Endometrium (tissue), 2 donors: Measurements from ENCODE around the gene RAPGEF5.
A peak's percentile ranks its signal among the peaks of the same experiment; 100 is the strongest.
"Not testable (repeated sequence)": the region's sequence is repeated elsewhere in the genome, so short reads cannot be mapped to it uniquely, and the experiment has no call there.

Experiments
- FAIRE-seq: peaks from 2 replicates; lab custom pipeline; 2012; peaks lifted over from hg19 to GRCh38; lab: Jason Lieb, UNC
- donor health status: control.
- donor health status: control.

RAPGEF5 gene

DNA sequence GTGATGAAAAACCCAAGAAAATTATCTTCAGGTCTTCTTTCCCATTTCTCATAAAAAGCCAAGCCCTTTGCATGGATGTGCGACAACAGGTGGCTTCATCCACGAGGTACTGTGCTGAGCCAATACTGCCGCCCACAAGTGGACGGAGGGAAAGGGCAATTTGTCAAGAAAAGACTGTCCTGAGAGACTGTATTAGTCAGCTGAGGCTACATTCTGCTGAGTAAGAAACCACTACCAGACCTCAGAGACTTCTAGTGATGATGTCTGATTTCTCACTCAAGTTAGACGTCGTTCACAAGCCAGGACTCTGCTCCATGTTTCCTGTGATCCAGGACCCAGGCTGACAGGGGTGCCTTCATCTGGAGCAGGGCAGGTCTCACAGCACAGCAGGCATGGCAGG, 239.7 kb downstream of the RAPGEF5 start:
- no peak for FAIRE-seq

DNA sequence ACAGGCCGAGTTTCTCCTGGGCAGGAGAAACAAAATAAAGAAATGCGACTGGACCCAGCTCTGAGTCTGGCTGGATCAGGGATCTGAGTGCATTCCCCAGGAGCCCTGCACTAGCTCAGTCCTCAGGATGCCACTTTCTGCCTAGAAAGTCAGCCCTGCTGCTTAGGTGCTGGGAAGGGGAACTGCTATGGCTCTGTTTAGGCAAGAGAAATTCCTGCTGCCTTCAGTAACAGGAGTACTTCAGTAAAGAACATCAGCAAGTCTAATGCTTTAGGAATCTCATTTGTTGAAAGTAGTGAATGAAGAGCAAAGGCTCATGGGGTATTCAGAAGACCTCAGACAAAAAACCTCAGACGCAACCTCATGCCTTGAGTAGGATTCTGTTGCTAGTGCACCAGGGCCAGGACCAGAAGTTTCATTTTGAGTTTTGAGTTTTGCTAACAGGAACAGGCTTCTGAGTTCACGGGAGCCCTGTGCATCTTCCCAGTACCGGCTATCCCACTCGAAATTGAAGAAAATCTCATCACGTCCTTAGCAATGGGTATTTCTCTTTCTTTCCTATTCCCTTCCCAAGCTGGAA, 240.4 kb downstream of the RAPGEF5 start:
- no peak for FAIRE-seq

DNA sequence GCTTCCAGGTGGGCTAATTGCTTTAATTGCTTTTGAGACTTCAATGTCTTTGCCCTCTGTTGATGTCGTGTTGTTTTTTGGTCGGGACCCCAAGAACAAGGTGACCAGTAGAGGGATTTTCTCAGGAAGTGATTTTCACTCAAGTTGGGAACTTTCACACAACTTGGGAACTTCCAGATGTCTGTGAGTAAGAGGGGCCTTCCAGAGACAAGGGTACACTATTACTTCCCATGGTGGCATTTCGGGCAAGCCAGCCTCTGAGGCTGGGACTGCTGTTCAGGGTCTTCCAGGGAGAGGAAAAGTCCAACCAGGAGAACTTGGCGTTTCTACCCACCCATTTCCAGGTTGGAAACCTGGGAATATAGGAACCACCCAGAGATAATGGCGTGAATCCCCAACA, 241.3 kb downstream of the RAPGEF5 start:
- no peak for FAIRE-seq

DNA sequence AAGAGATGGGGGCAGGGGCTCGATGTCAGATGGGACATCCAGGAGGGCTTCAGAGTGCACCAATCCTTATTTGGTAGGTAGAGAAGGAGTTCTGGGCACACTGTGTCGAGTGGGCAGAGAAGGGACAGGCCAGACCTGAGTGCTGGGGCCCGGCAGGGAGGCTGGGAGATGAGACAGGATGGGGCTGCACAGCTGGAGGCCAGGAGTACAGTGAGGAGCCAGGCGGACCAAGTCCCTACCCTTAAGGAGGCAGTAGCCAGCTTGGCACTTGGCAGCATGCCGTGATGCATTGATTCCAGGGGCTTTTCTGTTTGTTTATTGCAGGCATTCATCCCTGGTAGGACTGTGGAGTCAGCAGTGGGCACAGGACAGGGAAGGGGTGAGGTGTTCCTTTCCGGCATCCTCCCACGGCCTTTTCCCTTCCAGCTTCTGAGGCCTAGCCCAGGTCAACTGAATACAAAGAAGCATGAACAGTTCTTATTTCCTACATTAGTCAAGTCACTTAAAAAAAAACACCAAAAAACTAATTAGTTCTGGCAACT, 242.4 kb downstream of the RAPGEF5 start:
- no peak for FAIRE-seq

DNA sequence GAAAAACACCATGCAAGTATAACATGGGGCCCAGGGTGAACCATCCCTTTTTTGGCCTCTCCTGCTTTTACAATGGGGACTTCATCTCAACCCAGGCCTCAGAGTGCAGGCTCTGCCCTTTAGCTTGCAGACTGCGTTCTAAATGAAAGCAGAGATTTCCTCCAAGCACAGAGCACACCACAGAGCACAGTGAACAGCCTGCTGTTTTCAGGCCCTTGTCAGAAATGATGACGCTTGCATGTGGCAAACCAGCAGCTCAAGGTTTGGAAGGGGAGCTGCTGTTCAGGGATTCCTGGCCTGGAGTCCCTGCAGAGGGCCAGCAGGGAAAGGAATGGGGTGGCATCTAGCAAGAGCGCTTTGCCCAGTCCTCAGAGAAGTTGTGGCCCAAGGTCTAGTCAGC, 243.9 kb downstream of the RAPGEF5 start:
- no peak for FAIRE-seq

DNA sequence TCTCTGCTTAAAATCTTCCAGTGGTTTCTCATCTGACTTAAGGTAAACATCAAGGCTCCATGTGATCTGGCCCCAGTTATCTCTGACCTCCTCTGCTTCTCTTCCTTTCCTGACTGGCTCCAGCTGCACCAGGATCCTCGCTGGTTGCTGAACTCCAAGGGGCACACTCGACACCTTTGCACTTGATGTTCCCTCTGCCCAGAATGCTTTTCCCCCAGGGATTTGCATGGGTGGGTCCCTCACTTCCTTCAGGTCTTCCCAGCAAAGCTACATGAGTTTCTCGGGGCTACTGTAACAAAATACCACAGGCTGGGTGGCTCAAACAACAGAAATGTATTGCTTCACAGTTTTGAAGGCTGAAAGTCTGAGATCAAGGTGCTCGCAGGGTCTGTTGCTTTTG, 245.3 kb downstream of the RAPGEF5 start:
- FAIRE-seq, result no peak

DNA sequence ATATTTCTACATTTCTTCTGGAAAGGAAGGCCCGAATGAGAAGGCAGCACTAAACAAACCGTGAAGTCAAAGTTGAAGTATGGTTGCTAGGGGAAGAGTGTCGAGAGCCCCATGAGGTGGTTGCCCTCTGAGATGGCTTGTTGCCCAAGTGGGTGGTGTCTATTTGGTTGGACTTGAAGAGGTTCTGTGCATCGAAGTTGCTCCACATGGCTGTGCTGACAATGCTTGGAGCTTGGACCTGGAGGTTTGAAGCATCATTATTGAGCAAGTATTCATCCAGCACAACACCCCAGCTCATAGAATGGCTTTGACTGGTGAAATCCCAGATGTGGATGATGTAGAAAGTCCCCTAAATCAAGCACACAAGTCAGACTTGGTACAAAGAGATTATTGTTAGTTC, 246.1 kb downstream of the RAPGEF5 start:
- no peak for FAIRE-seq

DNA sequence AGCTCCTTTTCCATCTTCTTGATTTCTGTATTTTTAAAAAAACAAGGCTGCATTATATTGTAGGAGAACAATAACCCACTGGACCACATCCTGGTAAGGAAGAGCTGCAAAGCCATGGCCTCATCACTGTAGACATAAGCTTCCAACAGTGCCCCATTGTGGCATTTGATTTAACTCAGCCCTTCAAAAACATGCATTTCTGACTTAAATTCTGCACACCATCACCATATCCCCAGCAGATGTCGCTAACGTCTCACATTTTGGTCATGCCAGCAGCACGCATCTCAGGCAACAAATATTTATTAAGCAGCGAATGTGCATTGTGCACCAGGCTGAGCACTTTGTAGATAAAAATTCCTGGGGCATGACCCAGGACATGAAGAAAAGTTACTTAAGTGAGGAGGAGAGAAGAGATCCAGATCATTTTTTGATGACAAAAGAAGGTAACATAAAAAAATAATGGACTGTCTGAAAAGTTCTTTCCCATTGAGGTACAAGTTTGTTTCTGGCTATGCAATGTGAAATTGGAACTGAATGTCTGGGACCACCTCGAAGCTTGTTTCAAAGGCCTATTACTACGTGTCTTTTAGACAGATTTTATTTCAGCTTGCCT, 246.6 kb downstream of the RAPGEF5 start:
- peak; percentile 78 for FAIRE-seq

DNA sequence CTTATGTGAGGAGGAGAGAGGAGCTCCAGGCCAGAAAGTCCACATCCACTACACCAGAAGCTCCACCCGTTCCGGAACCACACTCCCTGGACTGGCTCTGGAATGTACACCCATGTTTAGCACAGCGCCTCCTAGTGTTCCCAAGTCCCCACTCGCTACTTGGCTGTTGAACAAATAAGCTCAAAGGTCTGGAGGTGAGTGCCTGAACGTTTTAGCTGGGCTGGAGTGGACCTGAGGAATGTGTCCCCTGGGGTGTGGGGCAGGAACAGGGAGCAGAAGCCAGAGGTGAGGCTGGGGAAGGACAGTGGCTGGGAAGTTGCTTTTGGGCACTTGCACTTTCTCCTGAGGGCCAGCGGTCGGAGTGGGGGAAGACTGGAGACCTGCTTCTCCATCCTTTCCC, 247.2 kb downstream of the RAPGEF5 start:
- FAIRE-seq, result no peak

DNA sequence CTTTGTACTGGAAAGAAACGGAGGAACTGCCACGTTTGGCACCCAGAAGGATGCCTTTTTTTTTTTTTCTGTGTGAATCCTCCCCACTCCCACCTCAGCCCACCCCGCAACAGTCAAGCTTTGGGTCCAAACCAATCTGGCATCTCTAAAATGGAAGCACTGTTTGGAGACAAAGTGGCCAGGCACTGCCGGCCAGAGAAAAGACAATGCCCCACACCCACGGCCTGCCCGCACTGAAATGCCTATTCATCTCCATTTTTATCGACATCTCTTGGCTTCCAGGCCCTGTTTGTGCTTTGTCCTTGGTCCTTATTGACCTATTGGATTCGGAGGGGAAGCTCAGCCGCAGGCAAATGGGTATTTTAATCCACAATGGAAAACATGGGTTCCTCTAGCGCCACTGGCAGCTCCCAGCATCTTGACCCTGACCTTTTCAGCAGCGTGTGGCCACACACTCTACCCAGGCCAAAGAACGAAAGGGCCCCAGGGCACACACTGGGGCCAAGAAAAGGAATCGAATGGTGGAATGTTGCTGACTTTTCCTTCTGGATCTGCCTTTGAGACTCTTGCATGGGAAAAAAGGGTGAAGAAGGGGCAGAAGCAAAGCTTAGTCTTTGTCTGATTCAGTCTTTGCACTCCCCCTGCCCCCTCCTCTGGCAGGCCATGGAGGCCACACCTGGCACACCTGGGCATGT, 248.7 kb downstream of the RAPGEF5 start:
- no peak for FAIRE-seq

DNA sequence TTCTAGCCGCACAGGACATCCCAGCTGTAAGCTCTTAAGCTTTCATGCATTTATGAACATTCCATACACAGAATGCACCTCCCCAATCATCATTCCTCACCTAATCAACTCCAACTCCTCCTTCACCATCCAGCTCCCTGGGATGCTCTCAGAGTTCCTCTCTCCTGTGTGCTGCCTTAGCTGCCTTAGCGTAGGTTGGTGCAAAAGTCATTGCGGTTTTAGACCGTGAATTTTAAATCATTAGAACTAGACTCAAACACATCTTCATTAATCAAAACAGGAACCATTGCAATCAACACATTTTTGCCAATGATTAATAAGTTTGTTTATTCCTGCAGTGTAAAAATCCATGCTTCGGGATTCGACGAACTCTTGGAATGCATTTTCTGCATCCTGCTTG, 251.4 kb downstream of the RAPGEF5 start:
- FAIRE-seq, result no peak

DNA sequence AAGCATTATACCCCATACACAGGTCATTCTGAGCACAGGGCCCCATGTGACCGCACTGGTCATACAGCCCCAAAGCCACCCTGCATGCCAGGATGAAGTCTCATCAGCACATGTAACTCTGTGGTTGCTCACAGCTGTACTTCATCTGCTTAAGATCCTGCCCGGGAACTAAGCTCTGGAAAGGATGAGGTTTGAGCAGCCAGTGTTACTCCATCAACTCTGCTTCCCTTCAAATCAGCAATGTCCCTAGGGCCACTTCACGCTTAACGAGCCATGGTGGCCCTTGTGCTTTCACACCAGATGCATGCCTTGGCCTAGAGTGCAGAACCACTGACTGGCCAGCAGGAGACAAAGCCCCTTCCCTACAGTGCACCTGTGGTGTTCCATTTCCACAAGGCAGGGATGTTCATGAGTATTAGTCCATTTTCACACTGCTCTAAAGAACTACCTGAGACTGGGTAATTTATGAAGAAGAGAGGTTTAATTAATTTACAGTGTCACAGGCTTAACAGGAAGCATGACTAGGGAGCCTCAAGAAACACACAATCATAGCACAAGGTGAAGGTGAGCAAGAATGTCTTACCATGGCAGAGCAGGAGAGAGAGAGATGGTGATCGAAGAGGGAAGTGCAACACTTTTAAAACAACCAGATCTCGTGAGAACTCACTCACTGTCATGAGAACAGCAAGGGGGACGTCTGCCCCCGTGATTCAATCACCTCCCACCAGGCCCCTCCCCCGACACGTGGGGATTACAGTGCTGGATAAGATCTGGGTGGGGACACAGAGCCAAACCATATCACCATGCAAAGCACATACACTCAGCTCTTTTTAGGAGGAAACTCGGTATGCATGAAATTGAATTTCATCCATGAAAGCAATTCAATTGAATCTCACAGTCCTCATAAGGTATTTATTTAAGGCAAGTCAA, 262.3 kb downstream of the RAPGEF5 start:
- FAIRE-seq, result no peak

DNA sequence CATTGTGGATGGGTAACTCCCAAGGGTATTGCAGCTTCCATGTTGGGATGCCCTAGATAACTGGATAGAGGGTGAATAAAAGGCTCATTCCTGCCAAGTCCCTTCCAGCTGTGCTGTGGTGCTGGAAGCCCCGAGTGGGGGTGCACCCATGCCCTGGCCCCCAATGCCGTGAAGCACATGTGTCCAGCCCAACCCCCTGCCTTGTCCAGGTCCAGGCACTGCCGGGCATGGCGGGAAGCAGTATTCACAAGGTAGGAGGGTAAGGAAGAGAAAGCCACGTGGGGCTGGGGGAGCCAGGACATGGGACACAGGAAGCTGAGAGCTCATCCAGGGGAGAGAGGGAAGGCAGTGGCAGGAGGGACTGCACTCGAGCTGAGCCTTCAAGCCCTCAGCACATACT, 263.0 kb downstream of the RAPGEF5 start:
- no peak for FAIRE-seq

DNA sequence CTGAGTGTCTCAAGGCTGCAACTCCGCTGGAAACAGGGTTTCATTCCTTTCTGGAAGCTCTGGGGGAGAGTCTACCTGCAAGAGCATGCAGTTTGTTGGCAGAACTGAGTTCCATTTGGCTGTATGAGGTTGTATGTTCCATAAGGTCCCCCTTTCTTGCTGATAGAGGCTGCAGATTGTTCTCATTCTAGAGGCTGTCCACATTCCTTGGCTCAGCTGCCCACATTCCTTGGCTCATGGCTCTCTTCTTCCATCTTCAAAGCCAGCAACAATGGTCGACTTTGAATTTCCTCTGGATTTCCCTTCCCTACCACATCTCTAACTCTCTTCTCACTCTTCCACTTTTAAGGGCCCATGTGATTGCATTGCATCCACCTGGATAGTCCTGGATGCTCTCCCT, 264.0 kb downstream of the RAPGEF5 start:
- no peak for FAIRE-seq

DNA sequence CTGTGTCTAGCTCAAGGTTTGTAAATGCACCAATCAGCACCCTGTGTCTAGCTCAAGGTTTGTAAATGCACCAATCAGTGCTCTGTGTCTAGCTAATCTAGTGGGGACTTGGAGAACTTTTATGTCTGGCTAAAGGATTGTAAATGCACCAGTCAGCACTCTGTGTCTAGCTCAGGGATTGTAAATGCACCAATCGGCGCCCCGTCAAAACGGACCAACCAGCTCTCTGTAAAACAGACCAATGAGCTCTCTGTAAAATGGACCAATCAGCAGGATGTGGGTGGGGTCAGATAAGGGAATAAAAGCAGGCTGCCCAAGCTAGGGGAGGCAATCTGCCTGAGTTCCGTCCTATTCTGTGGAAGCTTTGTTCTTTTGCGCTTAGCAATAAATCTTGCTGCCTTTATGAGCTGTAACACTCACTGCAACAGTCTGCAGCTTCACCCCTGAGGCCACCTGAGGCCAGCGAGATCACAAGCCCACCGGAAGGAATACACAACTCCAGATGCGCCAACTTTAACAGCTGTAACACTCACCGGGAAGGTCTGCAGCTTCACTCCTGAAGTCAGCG, 265.9 kb downstream of the RAPGEF5 start:
- not testable (repeated sequence) for FAIRE-seq

DNA sequence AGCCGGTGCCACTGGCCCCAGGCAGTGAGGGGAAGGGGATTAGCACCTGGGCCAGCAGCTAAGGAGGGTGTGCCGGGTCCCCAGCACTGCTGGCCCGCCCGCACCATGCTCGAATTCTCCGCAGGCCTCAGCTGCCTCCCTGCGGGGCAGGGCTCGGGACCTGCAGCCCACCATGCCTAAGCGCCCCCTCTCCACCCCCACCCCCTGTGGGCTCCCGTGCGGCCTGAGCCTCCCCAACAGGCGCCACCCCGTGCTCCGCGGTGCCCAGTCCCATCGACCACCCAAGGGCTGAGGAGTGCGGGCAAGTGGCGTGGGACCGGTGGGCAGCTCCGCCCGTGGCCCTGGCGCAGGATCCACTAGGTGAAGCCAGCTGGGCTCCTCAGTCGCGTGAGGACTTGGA, 266.4 kb downstream of the RAPGEF5 start:
- no peak for FAIRE-seq

DNA sequence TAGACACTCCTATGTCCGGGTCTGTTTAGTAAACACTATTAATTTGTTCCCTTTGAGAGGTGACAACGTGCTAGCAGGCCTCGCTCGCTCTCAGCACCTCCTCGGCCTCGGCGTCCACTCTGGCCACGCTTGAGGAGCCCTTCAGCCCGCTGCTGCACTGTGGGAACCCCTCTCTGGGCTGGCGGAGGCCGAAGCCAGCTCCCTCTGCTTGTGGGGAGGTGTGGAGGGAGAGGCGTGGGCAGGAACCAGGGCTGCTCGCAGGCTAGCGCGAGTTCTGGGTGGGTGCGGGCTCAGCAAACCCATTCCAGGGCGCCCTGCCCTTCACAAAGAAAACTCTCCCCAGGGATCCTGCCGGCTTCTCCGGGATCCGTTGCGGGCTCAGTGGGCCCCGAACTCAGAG, 266.8 kb downstream of the RAPGEF5 start:
- FAIRE-seq, result no peak

DNA sequence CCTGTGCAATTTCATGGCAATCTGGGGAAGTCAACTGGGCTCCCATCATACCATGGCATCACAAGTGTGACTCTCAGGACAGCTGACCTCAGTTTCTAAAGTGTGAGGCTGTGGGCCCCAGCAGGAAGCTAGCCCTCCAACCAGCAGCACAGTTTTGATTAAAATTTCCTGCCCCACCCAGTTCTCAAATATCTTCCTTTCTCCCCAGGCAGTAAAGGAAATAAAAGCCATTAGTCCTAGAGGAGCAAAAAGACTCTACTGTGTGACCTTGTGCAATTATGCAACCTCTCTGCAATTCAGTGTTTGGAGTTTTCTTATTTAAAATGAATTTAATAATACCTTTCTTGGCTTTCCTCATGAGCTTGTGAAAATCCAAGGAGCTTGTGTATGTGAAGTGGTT, 268.1 kb downstream of the RAPGEF5 start:
- FAIRE-seq, result no peak

DNA sequence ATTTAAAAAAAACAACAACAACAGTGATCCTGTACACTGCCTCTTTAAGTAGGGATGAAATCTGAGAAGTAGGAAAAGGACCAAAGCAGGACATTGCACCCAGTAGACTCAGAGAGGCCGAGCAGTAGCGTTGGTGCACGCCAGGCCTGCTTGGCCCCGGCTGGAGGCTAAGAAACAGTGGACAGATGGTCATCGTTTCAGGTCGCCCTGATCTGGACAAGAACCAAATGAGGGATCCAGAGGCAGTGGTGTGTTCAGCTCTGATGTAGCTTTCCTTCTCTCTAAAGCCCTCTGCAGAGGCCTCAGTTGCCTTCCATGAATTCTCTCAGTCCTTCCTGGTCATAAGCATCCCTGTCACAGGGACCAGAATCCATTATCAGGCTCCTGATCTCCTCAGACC, 269.1 kb downstream of the RAPGEF5 start:
- no peak for FAIRE-seq

DNA sequence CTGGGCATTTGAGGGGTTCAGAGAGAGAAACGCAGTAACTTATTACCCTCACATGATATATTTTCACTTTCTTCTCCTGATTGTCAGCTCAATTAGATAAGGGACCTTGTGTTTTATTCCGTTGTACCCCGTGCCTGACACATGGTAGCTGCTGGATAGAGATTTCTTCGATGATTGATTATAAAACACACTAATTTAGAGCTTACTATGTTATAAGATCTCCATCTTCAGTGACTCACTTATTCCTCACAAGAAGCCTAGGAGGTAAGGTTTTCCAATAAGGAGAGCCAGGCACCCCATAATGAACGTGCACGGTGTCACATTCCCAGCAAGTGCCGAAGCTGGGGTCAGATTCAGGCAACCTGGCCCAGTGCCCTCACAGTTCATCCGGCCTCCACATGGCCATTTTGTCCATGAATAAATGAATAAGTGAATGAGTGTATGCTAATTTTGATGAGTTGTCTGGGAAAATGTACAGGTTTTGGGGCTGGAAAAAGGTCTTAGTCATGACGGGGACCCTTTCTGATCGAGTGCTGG, 273.2 kb downstream of the RAPGEF5 start:
- FAIRE-seq, result no peak

DNA sequence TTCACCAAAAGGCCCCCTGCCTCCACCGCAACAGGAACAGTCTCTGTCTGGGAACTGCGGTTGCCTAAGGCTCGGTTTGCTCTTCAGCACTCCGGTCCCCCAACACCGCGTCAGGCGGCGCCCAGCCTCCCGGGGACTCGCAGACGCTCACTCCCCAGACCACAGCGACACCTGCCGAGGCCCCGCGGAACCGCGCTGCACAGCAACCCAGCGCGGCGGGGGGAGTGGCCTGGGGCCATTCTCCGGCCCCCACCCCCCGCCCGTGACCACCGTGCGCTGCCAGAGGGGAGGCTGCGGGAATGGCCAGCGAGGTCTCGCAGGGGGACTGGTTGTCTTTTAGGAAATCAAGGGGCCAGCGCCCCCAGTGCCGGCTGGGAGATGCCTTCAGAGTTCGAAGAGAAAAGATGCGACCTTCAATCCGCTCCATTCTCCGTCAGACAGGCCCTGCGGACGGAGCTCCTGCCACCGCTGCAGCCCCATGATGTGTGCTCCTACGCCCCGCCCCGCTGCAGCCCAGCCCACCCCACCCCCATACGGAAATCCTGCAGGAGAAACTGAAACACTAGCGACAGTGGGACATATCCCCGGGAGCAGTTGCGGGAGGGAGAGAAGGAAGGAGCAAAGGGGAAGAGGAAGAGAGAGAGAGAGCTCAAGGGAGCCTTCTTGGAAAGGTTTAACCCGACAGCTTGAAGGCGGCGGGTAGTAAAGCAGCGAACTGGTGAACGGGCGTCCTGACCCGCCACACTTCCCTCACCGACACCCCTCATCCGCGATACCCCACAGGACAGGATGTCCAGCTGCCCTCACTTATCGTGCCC, 273.9 kb downstream of the RAPGEF5 start:
- no peak for FAIRE-seq
